Effector CD8-positive, alpha-beta T cell (primary cell): Measurements from ENCODE around the gene G6PC2.
"Not testable (repeated sequence)": the region's sequence is repeated elsewhere in the genome, so short reads cannot be mapped to it uniquely, and the experiment has no call there.

Experiments used
- DNase-seq: peaks from one replicate; lab custom pipeline; 2025; lab: John Stamatoyannopoulos, UW
- total RNA-seq, 4 experiments: gene quantifications; one replicate each; lab custom pipeline; 2026; lab: John Stamatoyannopoulos, UW

Gene G6PC2
- total RNA-seq = 0 reads per million in 4 experiments

- no peak for DNase-seq
Measured at GRCh38 chr2:168901003-168901402, at the start of gene G6PC2. G6PC2 (plus strand) TSS chr2:168901291; CDS start chr2:168901332, 41 bp downstream.

GRCh38 chr2:168851674-168852320, 49.3 kb upstream of the G6PC2 start:
- DNase-seq = no peak

GRCh38 chr2:168852481-168852880, 48.6 kb upstream of the G6PC2 start:
- no peak for DNase-seq

GRCh38 chr2:168853471-168853870, 47.6 kb upstream of the G6PC2 start:
- DNase-seq = no peak

GRCh38 chr2:168854651-168855050, 46.4 kb upstream of the G6PC2 start:
- no peak for DNase-seq

- DNase-seq = no peak
Measured at GRCh38 chr2:168855601-168856000, 45.5 kb upstream of the G6PC2 start.

GRCh38 chr2:168858146-168858545, 42.9 kb upstream of the G6PC2 start:
- no peak for DNase-seq

GRCh38 chr2:168867164-168867563, 33.9 kb upstream of the G6PC2 start:
- DNase-seq = not testable (repeated sequence)

- DNase-seq = not testable (repeated sequence)
Measured at GRCh38 chr2:168870369-168870768, 30.7 kb upstream of the G6PC2 start.

- not testable (repeated sequence) for DNase-seq
Measured at GRCh38 chr2:168870824-168871223, 30.3 kb upstream of the G6PC2 start.

GRCh38 chr2:168874368-168875054, 26.6 kb upstream of the G6PC2 start:
- DNase-seq = no peak

- not testable (repeated sequence) for DNase-seq
Measured at GRCh38 chr2:168882163-168882562, 18.9 kb upstream of the G6PC2 start.

- no peak for DNase-seq
Measured at GRCh38 chr2:168884975-168885374, 16.1 kb upstream of the G6PC2 start.

- no peak for DNase-seq
Measured at GRCh38 chr2:168889635-168890005, 11.5 kb upstream of the G6PC2 start.

GRCh38 chr2:168890006-168890782, 10.9 kb upstream of the G6PC2 start, which contains the start of gene SPC25:
SPC25 (minus strand) TSS chr2:168890430; CDS start chr2:168889519, 911 bp downstream.
- DNase-seq = peak; percentile 80

GRCh38 chr2:168892327-168892726, 8.8 kb upstream of the G6PC2 start:
- no peak for DNase-seq

GRCh38 chr2:168894101-168894500, 7.0 kb upstream of the G6PC2 start:
- no peak for DNase-seq

- DNase-seq = no peak
Measured at GRCh38 chr2:168894720-168895119, 6.4 kb upstream of the G6PC2 start.

GRCh38 chr2:168895771-168896170, 5.3 kb upstream of the G6PC2 start:
- no peak for DNase-seq

GRCh38 chr2:168896783-168897182, 4.3 kb upstream of the G6PC2 start:
- no peak for DNase-seq

- DNase-seq = no peak
Measured at GRCh38 chr2:168897449-168897848, 3.6 kb upstream of the G6PC2 start.

GRCh38 chr2:168903888-168904287, 2.8 kb downstream of the G6PC2 start:
- DNase-seq = no peak

- no peak for DNase-seq
Measured at GRCh38 chr2:168904358-168904757, 3.3 kb downstream of the G6PC2 start.
